OCI-LY1 (cell line): Measurements from ENCODE around the gene DNAJC6.
"Not testable (repeated sequence)": the region's sequence is repeated elsewhere in the genome, so short reads cannot be mapped to it uniquely, and the experiment has no call there.

ENCODE experiments used
- H2AFZ ChIP-seq: fragments of 200-600 bp; sonication (generic), shearing (Covaris generic); 2 replicates; pipeline ENCODE4 v1.6.0; 2014; ENCODE audit warnings: antibody characterized with exemption, mild to moderate bottlenecking, low read length
- H3F3A ChIP-seq: fragments of 200-600 bp; sonication (generic), shearing (Covaris generic); 2 replicates; pipeline ENCODE4 v1.6.0; 2014; ENCODE audit warnings: mild to moderate bottlenecking, antibody characterized with exemption, low read length, moderate library complexity; ENCODE audit not compliant: insufficient read depth
- H3K27ac ChIP-seq: fragments of 200-600 bp; sonication (generic); 2 replicates; pipeline ENCODE4 v1.5.1; 2014; ENCODE audit warnings: low read length, mixed run types, mild to moderate bottlenecking, low read depth; ENCODE audit not compliant: poor library complexity, severe bottlenecking
- H3K27me3 ChIP-seq: fragments of 200-600 bp; sonication (generic); 2 replicates; pipeline ENCODE4 v1.6.0; 2014; ENCODE audit warnings: antibody characterized with exemption, mild to moderate bottlenecking, low read length, moderate library complexity; ENCODE audit not compliant: insufficient read depth
- H3K36me3 ChIP-seq: fragments of 200-600 bp; sonication (generic); 2 replicates; pipeline ENCODE4 v1.6.1; 2014; ENCODE audit warnings: mild to moderate bottlenecking, antibody characterized with exemption, low read length, moderate library complexity, mixed read lengths; ENCODE audit not compliant: insufficient read depth
- H3K4me1 ChIP-seq: fragments of 200-600 bp; sonication (generic); 2 replicates; pipeline ENCODE4 v1.5.1; 2014; ENCODE audit warnings: mild to moderate bottlenecking, low read length, moderate library complexity; ENCODE audit not compliant: insufficient read depth, severe bottlenecking
- H3K4me2 ChIP-seq: fragments of 200-600 bp; sonication (generic), shearing (Covaris generic); 2 replicates; pipeline ENCODE4 v1.6.1; 2014; ENCODE audit warnings: low read length
- H3K4me3 ChIP-seq: fragments of 200-600 bp; sonication (generic); 2 replicates; pipeline ENCODE4 v1.5.1; 2014; ENCODE audit warnings: low read length, low read depth, mild to moderate bottlenecking, mixed read lengths; ENCODE audit not compliant: poor library complexity, severe bottlenecking
- H3K79me2 ChIP-seq: fragments of 200-600 bp; shearing (Covaris generic); 2 replicates; pipeline ENCODE4 v1.6.1; 2016; ENCODE audit warnings: mixed run types, low read length, mixed read lengths; ENCODE audit not compliant: insufficient read depth
- H3K9ac ChIP-seq: fragments of 200-600 bp; sonication (generic), shearing (Covaris generic); 2 replicates; pipeline ENCODE4 v1.6.1; 2014; ENCODE audit warnings: mild to moderate bottlenecking, low read length, mixed read lengths
- H3K9me2 ChIP-seq: fragments of 200-600 bp; sonication (generic), shearing (Covaris generic); 2 replicates; pipeline ENCODE4 v1.6.1; 2014; ENCODE audit warnings: low read depth, mild to moderate bottlenecking, low read length, mixed read lengths
- H3K9me3 ChIP-seq: fragments of 200-600 bp; shearing (Covaris generic); 2 replicates; pipeline ENCODE4 v1.6.1; 2014; ENCODE audit warnings: low read length, mixed read lengths
- H4K20me1 ChIP-seq: fragments of 200-600 bp; sonication (generic), shearing (Covaris generic); 2 replicates; pipeline ENCODE4 v1.6.0; 2016; ENCODE audit warnings: mild to moderate bottlenecking, low read length; ENCODE audit not compliant: insufficient read depth
- EZH2 ChIP-seq: fragments of 200-600 bp; sonication (generic), shearing (Covaris generic); IDR thresholded peaks from 2 replicates; pipeline ENCODE4 v1.8.0; 2017; ENCODE audit warnings: borderline replicate concordance, mixed run types, mild to moderate bottlenecking, antibody characterized with exemption, low read length, moderate library complexity, mixed read lengths
- TF ChIP-seq, protein P1 (sequence below): fragments of 200-600 bp; sonication (generic), shearing (Covaris generic); IDR thresholded peaks from 2 replicates; pipeline ENCODE4 v1.5.1; 2017; ENCODE audit warnings: mild to moderate bottlenecking, antibody characterized with exemption, low read length, moderate library complexity, mixed read lengths

Gene DNAJC6

GRCh38 chr1:65281846-65282245 lies 27.5 kb upstream of the DNAJC6 start:
- peaks cover 52% of the 10 kb centered on the region for H3K4me1 ChIP-seq
- peak overlapping the region; percentile 17; the same call in 1 of the 2 replicates for H3K4me2 ChIP-seq
- H3K9me2 ChIP-seq, result no peaks in the 10 kb centered on the region
- no peak overlapping the region for H3K9ac ChIP-seq
- no peaks in the 10 kb centered on the region for H3K27me3 ChIP-seq
- no peak overlapping the region for H3K4me3 ChIP-seq
- TF ChIP-seq, protein P1, sequence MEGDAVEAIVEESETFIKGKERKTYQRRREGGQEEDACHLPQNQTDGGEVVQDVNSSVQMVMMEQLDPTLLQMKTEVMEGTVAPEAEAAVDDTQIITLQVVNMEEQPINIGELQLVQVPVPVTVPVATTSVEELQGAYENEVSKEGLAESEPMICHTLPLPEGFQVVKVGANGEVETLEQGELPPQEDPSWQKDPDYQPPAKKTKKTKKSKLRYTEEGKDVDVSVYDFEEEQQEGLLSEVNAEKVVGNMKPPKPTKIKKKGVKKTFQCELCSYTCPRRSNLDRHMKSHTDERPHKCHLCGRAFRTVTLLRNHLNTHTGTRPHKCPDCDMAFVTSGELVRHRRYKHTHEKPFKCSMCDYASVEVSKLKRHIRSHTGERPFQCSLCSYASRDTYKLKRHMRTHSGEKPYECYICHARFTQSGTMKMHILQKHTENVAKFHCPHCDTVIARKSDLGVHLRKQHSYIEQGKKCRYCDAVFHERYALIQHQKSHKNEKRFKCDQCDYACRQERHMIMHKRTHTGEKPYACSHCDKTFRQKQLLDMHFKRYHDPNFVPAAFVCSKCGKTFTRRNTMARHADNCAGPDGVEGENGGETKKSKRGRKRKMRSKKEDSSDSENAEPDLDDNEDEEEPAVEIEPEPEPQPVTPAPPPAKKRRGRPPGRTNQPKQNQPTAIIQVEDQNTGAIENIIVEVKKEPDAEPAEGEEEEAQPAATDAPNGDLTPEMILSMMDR, result no peak
- no peak for TF ChIP-seq EZH2
- H3K27ac ChIP-seq, result peak overlapping the region; percentile 81
- H3K79me2 ChIP-seq, result no peaks in the 10 kb centered on the region
- H3K36me3 ChIP-seq, result no peaks in the 10 kb centered on the region
- no peaks in the 10 kb centered on the region for H4K20me1 ChIP-seq
- H3F3A ChIP-seq, result no peaks in the 10 kb centered on the region
- no peaks in the 10 kb centered on the region for H3K9me3 ChIP-seq
- no peak overlapping the region for H2AFZ ChIP-seq

DNA sequence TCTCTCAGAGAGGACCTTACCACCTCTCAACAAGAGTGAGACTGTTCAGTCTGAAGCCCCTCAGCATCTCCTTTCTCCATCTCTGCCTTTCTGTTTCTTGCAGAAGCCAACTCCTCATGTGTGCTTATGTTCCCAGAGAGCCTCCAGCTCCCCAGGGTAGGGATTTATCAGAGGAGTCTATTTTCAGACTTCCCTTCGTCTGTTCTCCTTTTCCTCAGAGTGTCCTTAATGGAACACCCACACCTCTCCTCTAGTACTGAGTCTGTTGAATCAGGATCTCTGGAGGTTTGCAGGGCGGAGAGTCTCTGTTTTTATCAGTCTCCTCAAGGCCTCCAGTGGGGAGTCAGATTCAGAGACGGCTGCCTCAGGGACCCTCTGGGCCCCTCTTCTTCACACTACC lies 25.1 kb upstream of the DNAJC6 start:
- Histone ChIP-seq H3K4me2 (no peak overlapping the region), H4K20me1 (no peaks in the 10 kb centered on the region), H2AFZ (no peak overlapping the region), H3K36me3 (no peaks in the 10 kb centered on the region), H3K4me3 (no peak overlapping the region), H3K4me1 (peaks cover 30% of the 10 kb centered on the region), H3K9me3 (no peaks in the 10 kb centered on the region), H3K9me2 (no peaks in the 10 kb centered on the region), H3K79me2 (no peaks in the 10 kb centered on the region), H3K9ac (no peak overlapping the region), H3F3A (no peaks in the 10 kb centered on the region), H3K27ac (no peak overlapping the region), H3K27me3 (no peaks in the 10 kb centered on the region)
- TF ChIP-seq EZH2, result no peak
- TF ChIP-seq, protein P1, result no peak

DNA sequence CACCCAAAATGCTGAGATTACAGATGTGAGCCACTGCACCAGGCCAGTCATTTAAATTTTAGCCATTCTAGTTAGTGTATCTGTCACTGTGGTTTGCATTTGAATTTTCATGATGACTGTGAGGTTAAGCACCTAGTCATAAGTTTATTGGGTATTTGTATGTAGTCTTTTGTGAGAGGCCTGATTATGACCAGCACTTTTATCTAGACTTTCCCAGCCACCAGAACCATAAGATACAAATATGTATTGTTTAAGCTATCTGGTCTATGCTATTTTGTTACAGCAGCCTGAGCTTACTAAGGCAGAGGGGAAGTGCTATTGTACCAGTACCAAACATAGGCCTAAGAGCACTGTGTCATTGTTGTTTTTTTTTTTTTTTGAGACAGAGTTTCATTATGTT lies 19.9 kb upstream of the DNAJC6 start:
- no peaks in the 10 kb centered on the region for H3F3A ChIP-seq
- H4K20me1 ChIP-seq, result no peaks in the 10 kb centered on the region
- no peak overlapping the region for H3K9ac ChIP-seq
- H3K4me3 ChIP-seq, result no peak overlapping the region
- no peaks in the 10 kb centered on the region for H3K9me3 ChIP-seq
- TF ChIP-seq EZH2, result no peak
- TF ChIP-seq, protein P1, result no peak
- H2AFZ ChIP-seq, result no peak overlapping the region
- no peak overlapping the region for H3K27ac ChIP-seq
- H3K4me2 ChIP-seq, result no peak overlapping the region
- H3K36me3 ChIP-seq, result no peaks in the 10 kb centered on the region
- H3K79me2 ChIP-seq, result no peaks in the 10 kb centered on the region
- no peaks in the 10 kb centered on the region for H3K9me2 ChIP-seq
- H3K4me1 ChIP-seq, result no peaks in the 10 kb centered on the region
- H3K27me3 ChIP-seq, result no peaks in the 10 kb centered on the region

- not testable (repeated sequence) for H3K4me3 ChIP-seq, H3K4me2 ChIP-seq, H3K27ac ChIP-seq, H3K9me3 ChIP-seq, H3F3A ChIP-seq, H3K79me2 ChIP-seq, H2AFZ ChIP-seq, H3K36me3 ChIP-seq, H3K4me1 ChIP-seq, H3K9ac ChIP-seq, H3K9me2 ChIP-seq, H4K20me1 ChIP-seq, H3K27me3 ChIP-seq
These were observed 17.5 kb upstream of the DNAJC6 start for GRCh38 chr1:65291818-65292217.
